ENCODE data around the gene EXOC3L1.

EXOC3L1 gene

GRCh38 chr16:67163164-67163998 lies 26.6 kb downstream of the EXOC3L1 start:
- DNase-seq, result no peak

DNA sequence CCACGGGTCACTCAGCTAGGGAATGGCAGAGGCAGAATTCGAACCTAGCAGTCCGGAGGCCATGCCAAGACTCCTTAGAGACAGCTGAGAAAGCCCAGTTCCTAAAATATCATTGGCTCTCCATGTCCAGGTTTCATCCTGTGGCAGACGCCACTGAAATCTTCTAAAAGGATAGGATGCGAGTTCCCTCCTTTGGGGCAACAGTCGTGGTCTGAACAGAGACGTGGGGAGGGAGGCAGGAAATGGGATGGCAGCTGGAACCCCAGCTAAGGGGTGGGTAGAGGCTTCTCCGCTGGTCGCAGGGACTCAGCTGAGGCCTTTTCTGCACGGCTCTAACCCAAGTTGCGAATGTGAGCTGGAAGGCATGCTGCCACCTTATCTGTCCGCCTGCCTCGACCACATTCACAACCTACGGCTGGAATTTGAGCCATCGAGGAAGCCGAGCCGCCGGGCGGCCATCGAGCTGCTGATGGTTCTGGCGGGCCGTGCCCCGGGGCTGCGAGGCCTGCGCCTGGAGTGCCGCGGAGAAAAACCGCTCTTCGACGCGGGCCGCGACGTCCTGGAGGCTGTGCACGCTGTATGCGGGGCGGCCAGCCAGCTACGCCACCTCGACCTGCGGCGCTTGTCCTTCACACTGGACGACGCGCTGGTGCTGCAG lies 27.3 kb downstream of the EXOC3L1 start:
- no peak for DNase-seq

DNA sequence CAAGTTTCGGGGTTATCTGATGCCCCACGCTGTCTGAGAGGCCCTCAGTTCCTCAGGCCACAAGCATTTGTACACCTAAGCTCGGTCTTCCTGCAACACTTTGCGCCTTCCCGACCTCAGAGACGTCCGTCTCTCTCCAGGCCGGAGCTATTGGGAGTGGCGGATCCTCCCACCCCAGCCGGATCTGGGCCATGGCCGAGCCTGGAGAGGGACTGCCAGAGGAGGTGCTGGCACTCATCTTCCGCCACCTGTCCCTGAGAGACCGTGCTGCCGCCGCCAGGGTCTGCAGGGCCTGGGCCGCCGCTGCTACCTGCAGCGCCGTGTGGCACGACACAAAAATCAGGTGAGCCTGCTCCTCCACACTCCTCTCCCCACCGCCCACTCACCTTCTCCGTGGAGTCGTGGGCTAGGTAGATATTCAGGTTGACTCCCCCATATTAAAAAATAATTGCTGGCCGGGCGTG lies 28.3 kb downstream of the EXOC3L1 start:
- DNase-seq, result no peak

DNA sequence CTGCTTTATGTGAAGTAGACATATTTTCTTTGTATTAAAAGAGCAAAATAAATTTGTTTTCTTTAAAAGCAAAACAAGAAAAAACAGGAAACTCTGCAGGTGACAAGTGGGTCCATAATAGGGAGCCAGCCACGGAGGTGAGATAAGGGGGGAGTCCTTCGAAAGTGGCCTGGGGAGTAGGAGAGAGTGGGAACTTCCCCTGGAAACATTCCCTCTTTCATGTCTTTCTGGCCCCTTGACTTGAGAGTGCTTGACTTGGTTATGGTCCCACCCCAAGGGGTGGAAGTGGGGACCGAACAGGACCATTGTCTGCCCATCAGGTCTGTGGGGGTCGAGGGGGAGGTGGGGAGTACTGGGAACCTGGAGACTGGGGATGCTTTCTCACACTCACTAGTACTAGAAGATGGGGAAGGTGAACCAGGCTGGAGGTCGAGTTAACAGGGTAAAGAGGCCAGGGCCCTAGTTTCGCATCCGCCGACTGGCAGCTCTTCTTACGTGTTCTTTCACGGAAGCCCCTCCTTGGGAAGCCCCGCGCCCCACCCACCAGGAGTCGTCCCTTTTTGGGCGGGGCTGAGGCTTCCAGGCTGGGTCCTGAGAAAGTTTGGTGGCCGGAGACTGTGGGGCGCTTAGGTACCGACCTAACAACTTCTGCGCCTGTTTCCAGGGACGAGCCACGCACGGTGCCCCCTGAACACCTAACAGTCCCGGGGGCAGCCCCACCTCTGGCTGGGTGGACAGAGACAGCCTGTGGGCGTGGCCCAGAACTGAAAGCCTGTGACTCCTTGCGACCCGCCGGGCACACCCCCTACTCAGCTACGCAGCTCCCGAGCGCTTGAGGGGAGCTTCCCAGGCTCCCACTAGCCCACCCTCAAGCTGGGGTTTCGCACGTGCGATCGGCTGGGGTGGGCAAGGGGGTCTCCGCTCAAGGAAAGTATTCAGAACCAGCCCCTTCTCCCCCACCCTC lies 31.0 kb downstream of the EXOC3L1 start:
- no peak for DNase-seq

DNA sequence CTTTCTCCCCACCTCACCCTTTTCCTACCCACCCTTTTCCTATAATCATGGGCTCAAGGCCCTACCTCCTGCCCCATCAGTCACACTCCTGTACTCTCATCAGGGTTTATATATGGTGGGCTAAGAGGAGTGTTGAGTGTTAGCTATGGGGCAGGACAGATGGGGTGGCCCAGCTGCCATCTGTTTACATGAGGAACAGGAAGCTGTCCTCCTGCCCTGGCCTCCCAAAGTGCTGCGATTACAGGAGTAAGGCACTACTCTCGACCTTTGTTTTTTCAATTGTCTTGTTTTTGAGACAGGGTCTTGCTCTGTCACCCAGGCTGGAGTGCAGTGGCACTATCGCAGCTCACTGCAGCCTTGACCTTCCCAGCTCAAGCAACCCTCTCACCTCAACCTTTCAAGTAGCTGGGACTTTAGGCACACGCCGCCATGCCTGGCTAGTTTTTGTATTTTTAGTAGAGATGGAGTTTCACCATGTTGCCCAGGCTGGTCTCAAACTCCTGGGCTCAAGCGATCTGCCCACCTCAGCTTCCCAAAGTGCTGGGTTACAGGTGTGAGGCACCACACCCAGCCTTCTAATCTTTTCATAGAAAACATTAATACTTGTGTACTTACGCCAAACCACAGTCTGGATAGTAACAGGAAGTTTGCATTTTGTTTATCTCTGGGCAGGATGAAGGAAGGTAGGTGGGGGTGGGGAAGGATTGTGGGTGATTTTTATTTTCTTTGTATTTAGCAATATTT lies 31.9 kb downstream of the EXOC3L1 start:
- no peak for DNase-seq

DNA sequence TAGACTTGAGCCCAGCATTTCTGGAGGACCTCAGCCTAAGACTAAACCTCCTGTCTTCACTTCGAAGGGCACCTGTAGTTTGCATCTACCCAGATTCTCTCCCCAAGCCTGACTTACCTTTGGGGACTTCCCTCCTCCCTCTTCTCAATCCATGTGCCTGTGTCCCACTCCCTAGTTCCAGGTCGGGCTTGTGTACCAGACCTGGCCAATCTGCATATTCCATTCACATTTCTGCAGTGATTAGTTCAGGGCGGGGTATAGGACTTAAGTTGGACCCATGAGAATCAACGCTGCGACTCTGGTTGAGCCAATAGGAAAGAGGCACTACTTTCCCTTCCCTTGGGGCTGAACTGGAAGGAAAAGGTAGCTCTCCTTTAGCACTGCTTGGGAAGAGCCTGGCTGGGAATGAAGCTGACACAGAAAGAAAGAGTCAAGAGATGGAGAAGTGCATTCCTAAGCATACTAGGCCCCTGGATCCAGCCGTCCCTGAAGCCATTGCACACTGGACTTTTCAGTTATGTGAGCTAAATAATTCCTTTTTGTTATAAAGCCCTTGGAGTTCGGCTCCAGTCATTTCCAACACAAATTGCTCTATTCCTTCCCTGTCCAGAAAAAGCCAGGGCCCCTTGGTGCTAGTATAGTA lies 32.7 kb downstream of the EXOC3L1 start:
- DNase-seq, result no peak

DNA sequence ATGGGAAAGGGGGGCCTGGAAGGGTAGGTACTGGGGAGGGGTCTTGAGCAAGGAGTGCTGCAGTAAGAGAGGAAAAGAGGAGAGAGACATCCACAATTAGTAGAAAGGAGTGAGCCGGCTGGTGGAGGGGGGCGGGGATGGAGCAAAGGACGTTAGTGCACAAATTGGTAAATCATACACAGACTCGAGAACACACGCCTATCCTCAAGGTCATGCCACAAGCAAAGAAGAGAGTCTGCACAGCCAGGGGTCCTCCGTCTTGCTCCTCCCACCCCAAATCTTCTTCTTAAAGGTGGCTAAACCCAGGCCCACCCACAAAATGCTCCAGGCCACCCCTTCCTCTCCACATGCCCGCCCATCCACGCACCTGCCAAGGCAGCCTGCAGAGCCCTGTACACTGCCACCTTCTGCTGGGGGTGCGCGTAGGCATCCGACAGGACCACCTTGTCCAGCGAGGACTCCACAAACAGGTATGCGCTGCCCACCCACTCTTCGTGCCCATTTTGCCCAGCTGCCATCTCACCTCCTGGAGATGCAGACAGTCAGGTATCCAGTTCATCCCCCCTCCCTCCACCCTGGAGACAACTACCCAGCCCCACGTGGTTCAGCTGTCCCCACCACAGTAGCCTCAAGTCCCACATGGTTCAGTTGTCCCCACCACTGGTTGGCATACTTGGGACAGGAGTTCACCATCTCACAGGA lies 33.6 kb downstream of the EXOC3L1 start:
- DNase-seq, result no peak

- no peak for DNase-seq
These were observed 34.4 kb downstream of the EXOC3L1 start for GRCh38 chr16:67155295-67156142.

- no peak for DNase-seq
These were observed 35.2 kb downstream of the EXOC3L1 start for GRCh38 chr16:67154578-67155294.

DNA sequence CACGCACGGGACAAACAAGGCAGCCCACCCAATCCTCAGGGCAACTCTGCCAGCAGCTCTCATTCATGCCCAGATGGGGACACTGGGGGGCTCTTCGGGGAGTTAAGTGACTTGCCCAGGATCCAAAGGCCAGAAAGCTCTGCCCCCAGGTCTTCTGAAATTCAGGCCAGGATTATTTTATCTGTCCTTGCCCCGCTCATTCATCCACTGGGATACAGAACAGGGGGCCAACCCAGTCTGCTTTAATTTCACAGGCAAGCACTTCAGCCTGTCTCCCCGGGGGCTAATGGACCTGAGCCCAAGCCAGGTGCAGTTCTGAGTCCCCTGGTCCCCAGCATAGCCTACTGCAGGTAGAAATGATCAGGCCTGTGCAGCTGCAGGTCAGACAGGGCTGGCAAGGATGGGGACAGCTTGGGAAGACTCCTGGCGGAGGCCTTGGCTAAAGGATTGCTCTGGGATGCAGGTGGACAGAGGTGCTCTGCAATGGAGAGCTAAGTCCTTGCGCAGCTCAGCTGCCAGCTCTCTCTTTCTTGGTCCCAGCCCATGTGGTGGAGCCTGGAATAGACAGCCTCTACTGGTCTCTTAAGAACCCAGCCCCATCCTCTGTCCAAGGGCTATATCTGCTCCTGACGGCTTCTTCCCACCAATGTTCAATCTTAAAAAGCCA lies 38.4 kb downstream of the EXOC3L1 start:
- no peak for DNase-seq

DNA sequence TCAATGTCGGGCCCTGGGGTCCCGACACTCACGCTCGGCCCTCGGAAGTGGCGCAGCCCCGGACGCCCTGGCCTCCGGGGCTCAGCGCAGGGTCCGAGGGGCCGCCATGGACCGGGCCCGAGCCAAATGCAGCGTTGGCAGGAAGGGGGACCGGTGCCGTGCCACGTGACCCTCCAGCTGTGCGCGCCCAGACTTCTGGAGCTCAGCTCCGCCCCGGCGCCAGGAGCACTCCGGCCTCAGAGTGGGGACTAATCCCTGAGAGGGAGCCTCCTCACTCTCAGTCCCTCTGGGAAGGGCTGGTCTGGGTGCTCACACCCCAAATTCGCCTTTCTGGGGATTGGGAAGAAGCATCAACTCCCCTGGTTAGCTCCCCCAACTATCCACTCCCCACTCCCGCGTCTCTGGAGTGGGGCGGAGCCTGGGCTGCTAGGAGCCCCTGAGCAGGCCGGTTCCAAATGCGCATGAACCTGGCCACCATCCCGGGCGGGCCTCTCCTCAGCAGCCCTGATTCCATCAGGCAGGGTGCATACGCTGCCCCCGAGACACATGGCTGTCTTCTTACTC lies 39.0 kb downstream of the EXOC3L1 start, which contains the start of gene B3GNT9:
Gene B3GNT9 (minus strand): TSS at position 166 of the 564 bp plus-strand sequence. CDS start 513 bp downstream, outside the sequence.
- no peak for DNase-seq

- DNase-seq, result no peak
These were observed 39.7 kb downstream of the EXOC3L1 start for GRCh38 chr16:67150047-67150832.

DNA sequence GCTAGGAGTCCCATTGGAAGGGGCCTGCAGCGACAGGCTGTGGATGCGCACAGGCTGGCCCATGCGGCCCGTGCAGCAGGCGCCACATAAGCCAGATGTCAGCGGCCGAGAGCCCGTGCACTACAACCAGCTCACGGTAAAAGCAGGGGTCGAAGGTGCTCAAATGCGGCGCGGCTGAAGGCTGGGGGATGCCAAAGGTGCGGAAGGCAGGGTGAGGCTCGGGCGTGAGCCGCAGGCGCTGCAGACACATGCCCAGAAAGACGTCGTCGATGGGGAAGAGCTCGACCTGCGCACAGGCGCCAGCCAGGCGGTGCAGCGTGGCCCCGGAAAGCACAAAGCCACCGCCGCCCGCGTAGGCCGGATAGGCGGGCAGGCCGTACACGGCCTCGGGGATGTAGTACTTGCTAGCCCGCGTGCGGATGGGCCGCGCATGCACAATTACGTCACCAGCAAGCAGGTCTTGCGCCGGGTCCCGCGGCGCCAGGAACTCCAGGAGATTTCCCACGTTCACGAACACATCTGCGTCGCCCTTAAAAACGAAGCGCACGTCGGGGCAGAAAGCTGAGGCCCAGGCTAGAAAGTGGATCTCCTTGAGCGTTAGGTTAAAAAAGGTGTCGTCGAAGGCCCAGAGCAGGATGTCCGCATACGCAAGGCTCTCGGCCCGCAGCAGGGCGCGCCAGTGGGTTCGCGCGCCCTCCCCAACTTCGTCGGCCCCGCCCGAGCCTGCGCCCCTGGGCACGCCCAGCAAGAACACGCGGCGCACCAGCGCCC lies 40.5 kb downstream of the EXOC3L1 start:
- no peak for DNase-seq

- DNase-seq, result no peak
These were observed 41.2 kb downstream of the EXOC3L1 start for GRCh38 chr16:67148656-67149275.

DNA sequence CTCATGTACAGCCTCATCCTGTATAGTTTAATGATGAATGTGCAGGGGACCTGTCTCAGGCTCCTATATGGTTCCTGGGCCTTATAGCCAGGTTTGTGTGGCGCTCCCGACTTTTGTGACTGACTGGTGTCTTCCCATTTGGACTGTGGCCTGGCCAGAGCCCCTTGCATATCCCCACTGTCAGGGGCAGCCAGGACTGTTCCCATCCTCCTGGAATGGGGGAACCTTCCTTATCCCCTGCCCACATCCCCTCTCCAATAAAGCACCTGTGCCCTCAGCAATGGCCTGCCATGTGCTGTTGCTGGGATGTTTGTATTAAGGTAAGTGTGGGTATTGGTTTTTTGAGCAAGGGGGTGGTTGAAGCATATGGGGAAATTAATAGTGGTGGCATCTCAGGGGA lies 41.7 kb downstream of the EXOC3L1 start:
- DNase-seq, result no peak

DNA sequence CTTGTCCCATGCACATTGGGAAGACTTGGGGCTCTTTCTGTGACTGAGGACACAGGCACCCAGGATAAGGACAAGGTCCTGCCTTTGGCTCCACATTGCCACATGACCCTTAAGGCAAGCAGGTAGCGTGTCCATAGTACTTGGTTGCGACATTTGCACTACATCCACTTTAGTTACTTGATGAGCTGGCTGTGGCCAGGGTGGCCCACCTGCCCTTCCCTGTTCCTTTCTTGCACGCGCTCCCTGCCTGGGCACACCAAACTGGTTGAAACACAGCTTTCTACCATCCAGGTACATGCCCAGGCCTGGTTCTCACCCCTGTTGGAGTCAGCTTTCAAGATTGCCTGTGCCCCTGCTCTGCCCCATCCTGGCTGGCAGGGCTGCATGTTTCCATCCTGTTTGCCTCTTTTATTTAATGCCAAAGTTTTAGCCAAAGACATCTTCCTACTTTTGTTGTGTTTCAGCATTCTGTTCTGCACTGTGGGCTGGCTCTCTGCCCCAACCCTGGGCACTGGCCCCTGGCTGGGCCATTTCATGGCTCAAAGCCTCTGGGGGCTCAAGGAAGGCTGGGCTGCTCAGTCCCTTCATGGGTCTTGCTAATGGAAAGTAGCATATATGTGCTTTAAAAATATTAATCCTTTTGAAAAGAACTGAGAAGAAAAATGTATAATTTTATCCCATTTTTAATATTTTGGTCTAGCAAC lies 42.3 kb downstream of the EXOC3L1 start:
- DNase-seq, result no peak
